ENCODE results near the gene DYNLT4. TPM values are rescaled to one million over a fixed set of nuclear protein-coding genes. Genes with fewer than 3 reads are reported as not detected.
"Not testable (repeated sequence)": the region's sequence is repeated elsewhere in the genome, so short reads cannot be mapped to it uniquely, and the experiment has no call there.

Gene DYNLT4
- total and polyA plus RNA-seq, 5 donors from 2014 or later: 0.71 to 3.6 (median 2.3) TPM; not detected in 1

- Histone ChIP-seq H3K36me3 (ENCODE audit: control insufficient read depth, insufficient read depth, low read length) (peaks cover 5% of the 10 kb centered on the region), H3K4me3 (ENCODE audit: low read depth, low read length) (no peak overlapping the region), H3K9me3 (ENCODE audit: control insufficient read depth in 2 of 2, low read length in 2 of 2) (no peaks in the 10 kb centered on the region), H3K27me3 (ENCODE audit: control insufficient read depth, insufficient read depth, low read length) (no peaks in the 10 kb centered on the region), H3K4me1 (ENCODE audit: control insufficient read depth, insufficient read depth, low read length, poor library complexity, severe bottlenecking) (peaks cover 6% of the 10 kb centered on the region), H3K27ac (ENCODE audit: insufficient read depth, low read length, poor library complexity, severe bottlenecking) (no peak overlapping the region)
- Mint-ChIP-seq H3K27me3 (peaks cover 17% of the 10 kb centered on the region), H3K9me3 (peaks cover 0 to 2% (median 0%) of the 10 kb centered on the region in 7 donors), H3K36me3 (peaks cover 17% of the 10 kb centered on the region), H3K27ac (no peak overlapping the region), H3K4me3 (no peak overlapping the region), H3K4me1 (peaks cover 0 to 5% (median 3%) of the 10 kb centered on the region in 4 donors)
- DNase-seq (no peak), ATAC-seq (ENCODE audit: low read depth in 2 of 2) (no peak)
Observed at GRCh38 chr1:44847845-44848244, 40.7 kb upstream of the DYNLT4 start.

GRCh38 chr1:44846985-44847384 is 39.8 kb upstream of the DYNLT4 start:
- no peak for ATAC-seq (ENCODE audit: low read depth in 2 of 2)
- H3K27ac ChIP-seq (ENCODE audit: insufficient read depth, low read length, poor library complexity, severe bottlenecking): no peak overlapping the region
- Mint-ChIP-seq H3K27ac (peak overlapping the region in 1 of 3 donors; percentile 60), H3K4me1 (peaks cover 0 to 10% (median 6%) of the 10 kb centered on the region in 4 donors), H3K4me3 (no peak overlapping the region), H3K27me3 (peaks cover 26% of the 10 kb centered on the region), H3K36me3 (peaks cover 14% of the 10 kb centered on the region), H3K9me3 (peaks cover 0 to 2% (median 0%) of the 10 kb centered on the region in 7 donors)
- DNase-seq: no peak
- H3K4me1 ChIP-seq (ENCODE audit: control insufficient read depth, insufficient read depth, low read length, poor library complexity, severe bottlenecking): peaks cover 12% of the 10 kb centered on the region
- H3K4me3 ChIP-seq (ENCODE audit: low read depth, low read length): no peak overlapping the region
- H3K36me3 ChIP-seq (ENCODE audit: control insufficient read depth, insufficient read depth, low read length): peaks cover 3% of the 10 kb centered on the region
- H3K27me3 ChIP-seq (ENCODE audit: control insufficient read depth, insufficient read depth, low read length): peaks cover under 1% of the 10 kb centered on the region
- no peaks in the 10 kb centered on the region for H3K9me3 ChIP-seq (ENCODE audit: control insufficient read depth in 2 of 2, low read length in 2 of 2)

GRCh38 chr1:44842862-44843655 is 35.9 kb upstream of the DYNLT4 start, which contains the start of gene PTCH2:
PTCH2 (minus strand) TSS chr1:44843253; CDS start chr1:44842932, 321 bp downstream.
- Histone ChIP-seq H3K4me1 (ENCODE audit: control insufficient read depth, insufficient read depth, low read length, poor library complexity, severe bottlenecking) (peaks cover 12% of the 10 kb centered on the region), H3K36me3 (ENCODE audit: control insufficient read depth, insufficient read depth, low read length) (no peaks in the 10 kb centered on the region), H3K9me3 (ENCODE audit: control insufficient read depth in 2 of 2, low read length in 2 of 2) (no peaks in the 10 kb centered on the region), H3K27ac (ENCODE audit: insufficient read depth, low read length, poor library complexity, severe bottlenecking) (no peak within 1 kb of the TSS), H3K4me3 (ENCODE audit: low read depth, low read length) (no peak within 1 kb of the TSS), H3K27me3 (ENCODE audit: control insufficient read depth, insufficient read depth, low read length) (peaks cover 7% of the 10 kb centered on the region)
- Mint-ChIP-seq H3K9me3 (peaks cover 0 to 3% (median 0%) of the 10 kb centered on the region in 7 donors), H3K27ac (no peak within 1 kb of the TSS), H3K4me3 (peak within 1 kb of the TSS in 3 of 4 donors; percentile 47 to 63 (median 55)), H3K4me1 (peaks cover 0 to 14% (median 6%) of the 10 kb centered on the region in 4 donors), H3K27me3 (peaks cover 38% of the 10 kb centered on the region), H3K36me3 (peaks cover 9% of the 10 kb centered on the region)
- DNase-seq (no peak), ATAC-seq (ENCODE audit: low read depth in 2 of 2) (peak in 1 of 2 donors; percentile 41)

GRCh38 chr1:44842486-44842861 is 35.3 kb upstream of the DYNLT4 start:
- H3K4me3 ChIP-seq (ENCODE audit: low read depth, low read length): no peak overlapping the region
- no peak overlapping the region for H3K27ac Mint-ChIP-seq
- peaks cover 38% of the 10 kb centered on the region for H3K27me3 Mint-ChIP-seq
- no peaks in the 10 kb centered on the region for H3K36me3 ChIP-seq (ENCODE audit: control insufficient read depth, insufficient read depth, low read length)
- peaks cover 12% of the 10 kb centered on the region for H3K4me1 ChIP-seq (ENCODE audit: control insufficient read depth, insufficient read depth, low read length, poor library complexity, severe bottlenecking)
- peaks cover 0 to 3% (median 0%) of the 10 kb centered on the region in 7 donors for H3K9me3 Mint-ChIP-seq
- H3K27ac ChIP-seq (ENCODE audit: insufficient read depth, low read length, poor library complexity, severe bottlenecking): no peak overlapping the region
- ATAC-seq (ENCODE audit: low read depth in 2 of 2) (no peak), DNase-seq (no peak)
- H3K4me3 Mint-ChIP-seq: peak overlapping the region in 3 of 4 donors; percentile 47 to 63 (median 55)
- H3K27me3 ChIP-seq (ENCODE audit: control insufficient read depth, insufficient read depth, low read length): peaks cover 7% of the 10 kb centered on the region
- H3K4me1 Mint-ChIP-seq: peaks cover 0 to 14% (median 6%) of the 10 kb centered on the region in 4 donors
- peaks cover 9% of the 10 kb centered on the region for H3K36me3 Mint-ChIP-seq
- no peaks in the 10 kb centered on the region for H3K9me3 ChIP-seq (ENCODE audit: control insufficient read depth in 2 of 2, low read length in 2 of 2)

- DNase-seq: no peak
- Histone ChIP-seq H3K4me1 (ENCODE audit: control insufficient read depth, insufficient read depth, low read length, poor library complexity, severe bottlenecking) (peaks cover 18% of the 10 kb centered on the region), H3K36me3 (ENCODE audit: control insufficient read depth, insufficient read depth, low read length) (no peaks in the 10 kb centered on the region), H3K9me3 (ENCODE audit: control insufficient read depth in 2 of 2, low read length in 2 of 2) (no peaks in the 10 kb centered on the region), H3K4me3 (ENCODE audit: low read depth, low read length) (no peak overlapping the region), H3K27ac (ENCODE audit: insufficient read depth, low read length, poor library complexity, severe bottlenecking) (no peak overlapping the region), H3K27me3 (ENCODE audit: control insufficient read depth, insufficient read depth, low read length) (peaks cover 7% of the 10 kb centered on the region)
- H3K36me3 Mint-ChIP-seq: peaks cover 4% of the 10 kb centered on the region
- no peak overlapping the region for H3K4me3 Mint-ChIP-seq
- H3K27ac Mint-ChIP-seq: no peak overlapping the region
- ATAC-seq (ENCODE audit: low read depth in 2 of 2): no peak
- H3K9me3 Mint-ChIP-seq: peaks cover 0 to 3% (median 0%) of the 10 kb centered on the region in 7 donors
- H3K4me1 Mint-ChIP-seq: peaks cover 7 to 21% (median 12%) of the 10 kb centered on the region in 4 donors
- H3K27me3 Mint-ChIP-seq: peaks cover 31% of the 10 kb centered on the region
Observed at GRCh38 chr1:44839576-44839975, 32.4 kb upstream of the DYNLT4 start.

- peaks cover 7 to 19% (median 12%) of the 10 kb centered on the region in 4 donors for H3K4me1 Mint-ChIP-seq
- H3K9me3 Mint-ChIP-seq; H3K27ac Mint-ChIP-seq; H3K36me3 Mint-ChIP-seq; H3K27me3 ChIP-seq (ENCODE audit: control insufficient read depth, insufficient read depth, low read length); H3K27ac ChIP-seq (ENCODE audit: insufficient read depth, low read length, poor library complexity, severe bottlenecking); H3K9me3 ChIP-seq (ENCODE audit: control insufficient read depth in 2 of 2, low read length in 2 of 2); H3K4me3 ChIP-seq (ENCODE audit: low read depth, low read length); H3K36me3 ChIP-seq (ENCODE audit: control insufficient read depth, insufficient read depth, low read length); H3K4me3 Mint-ChIP-seq; ATAC-seq (ENCODE audit: low read depth in 2 of 2); DNase-seq: not testable (repeated sequence)
- H3K4me1 ChIP-seq (ENCODE audit: control insufficient read depth, insufficient read depth, low read length, poor library complexity, severe bottlenecking): peaks cover 16% of the 10 kb centered on the region
- peaks cover 21% of the 10 kb centered on the region for H3K27me3 Mint-ChIP-seq
Observed at GRCh38 chr1:44838294-44838693, 31.1 kb upstream of the DYNLT4 start.

GRCh38 chr1:44835738-44836675 is 28.9 kb upstream of the DYNLT4 start:
- no peaks in the 10 kb centered on the region for H3K36me3 ChIP-seq (ENCODE audit: control insufficient read depth, insufficient read depth, low read length)
- H3K9me3 Mint-ChIP-seq: peaks cover 0 to 2% (median 0%) of the 10 kb centered on the region in 7 donors
- peak; percentile 70 to 91 (median 79) for DNase-seq
- peaks cover 7 to 10% (median 7%) of the 10 kb centered on the region in 4 donors for H3K4me1 Mint-ChIP-seq
- H3K4me3 ChIP-seq (ENCODE audit: low read depth, low read length): peak overlapping the region; percentile 64
- peaks cover under 1% of the 10 kb centered on the region for H3K36me3 Mint-ChIP-seq
- H3K27ac Mint-ChIP-seq: peak overlapping the region in 2 of 3 donors; percentile 72 to 77
- H3K27ac ChIP-seq (ENCODE audit: insufficient read depth, low read length, poor library complexity, severe bottlenecking): no peak overlapping the region
- peaks cover 4% of the 10 kb centered on the region for H3K27me3 Mint-ChIP-seq
- no peaks in the 10 kb centered on the region for H3K27me3 ChIP-seq (ENCODE audit: control insufficient read depth, insufficient read depth, low read length)
- no peaks in the 10 kb centered on the region for H3K9me3 ChIP-seq (ENCODE audit: control insufficient read depth in 2 of 2, low read length in 2 of 2)
- ATAC-seq (ENCODE audit: low read depth in 2 of 2): peak; percentile 89 to 94
- peaks cover 6% of the 10 kb centered on the region for H3K4me1 ChIP-seq (ENCODE audit: control insufficient read depth, insufficient read depth, low read length, poor library complexity, severe bottlenecking)
- H3K4me3 Mint-ChIP-seq: peak overlapping the region in 3 of 4 donors; percentile 1 to 67 (median 40)
